CD4-positive, alpha-beta T cell treated with Interleukin-4 for 1 hour (primary cell): ENCODE results near the gene TBCCD1.
A peak's percentile ranks its signal among the peaks of the same experiment; 100 is the strongest.
"Not testable (repeated sequence)": the region's sequence is repeated elsewhere in the genome, so short reads cannot be mapped to it uniquely, and the experiment has no call there.

Source experiments
- DNase-seq, 2 donors: peaks; one replicate each; pipeline ENCODE4 v3.0.0-alpha.2; 2020 to 2022

TBCCD1 gene

DNA sequence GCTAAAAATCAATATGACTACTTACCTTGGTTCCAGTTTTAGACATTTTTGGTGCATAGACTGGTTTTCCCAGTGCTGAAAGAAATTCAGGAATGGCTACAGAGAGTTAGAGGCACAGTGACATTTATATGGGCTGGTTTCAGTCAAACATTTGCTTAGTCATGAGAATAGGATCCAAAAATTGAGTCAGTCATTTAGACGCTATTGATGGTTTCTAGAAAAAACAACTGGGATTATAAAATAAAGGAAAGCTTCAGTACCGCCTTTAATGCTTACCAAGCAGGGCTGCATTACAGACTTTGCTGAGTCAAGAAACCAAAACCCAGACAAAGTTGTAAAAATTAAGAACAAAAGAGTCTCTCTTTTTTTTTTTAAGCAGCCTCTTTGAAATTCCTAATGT, 22.9 kb downstream of the TBCCD1 start, which contains the start of gene CRYGS:
CRYGS (minus strand) TSS at position 100 of the 400 bp plus-strand sequence; CDS start at position 46, 54 bp downstream.
- no peak for DNase-seq

DNA sequence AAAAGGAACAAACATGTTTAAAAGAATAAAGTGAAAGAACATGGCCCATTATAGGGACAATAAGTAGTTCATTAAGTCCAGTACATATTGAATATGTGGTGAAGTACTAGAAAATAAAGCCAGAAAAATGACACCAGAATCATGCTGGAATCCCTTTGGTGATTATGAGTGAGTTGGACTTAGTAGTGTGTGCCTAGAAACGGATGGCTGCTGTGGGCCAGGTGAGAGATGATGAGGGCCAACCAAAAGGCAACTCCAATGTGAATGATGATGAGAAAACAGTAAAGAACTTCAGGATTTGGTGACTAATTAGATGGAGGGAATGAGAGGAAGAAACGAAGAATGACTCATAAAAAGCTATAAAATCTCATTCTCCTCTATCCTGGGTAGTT, 26.3 kb downstream of the TBCCD1 start:
- DNase-seq, result no peak

DNA sequence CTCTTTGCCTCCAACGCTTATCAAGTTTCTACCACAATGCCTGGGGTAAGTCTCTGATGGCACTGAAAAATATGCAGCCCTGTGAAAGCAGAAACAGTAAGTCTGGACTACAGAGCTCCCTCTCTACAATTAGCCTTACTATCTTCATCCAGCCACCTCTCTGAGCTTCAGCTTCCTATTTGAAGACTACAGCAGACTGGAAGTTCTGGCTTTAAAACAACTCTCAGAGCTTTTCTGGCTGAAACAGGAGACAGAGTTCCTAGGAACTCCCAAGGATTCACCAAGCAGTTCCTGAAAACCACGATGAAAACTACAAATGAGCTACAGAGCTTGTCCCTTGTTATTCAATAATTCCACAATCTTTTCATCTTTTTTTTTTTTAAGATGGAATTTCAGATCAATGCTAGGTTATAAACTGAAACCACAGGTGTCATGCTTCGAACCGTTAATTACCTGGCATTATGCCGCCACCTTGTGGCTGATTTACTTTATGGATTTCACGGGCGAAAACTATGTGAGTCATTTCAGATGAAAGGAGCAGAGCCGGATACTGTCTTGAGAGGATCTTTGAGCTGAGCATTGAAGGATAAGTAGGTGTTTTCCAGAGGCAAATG, 26.8 kb downstream of the TBCCD1 start:
- DNase-seq, result peak; percentile 84 to 89

DNA sequence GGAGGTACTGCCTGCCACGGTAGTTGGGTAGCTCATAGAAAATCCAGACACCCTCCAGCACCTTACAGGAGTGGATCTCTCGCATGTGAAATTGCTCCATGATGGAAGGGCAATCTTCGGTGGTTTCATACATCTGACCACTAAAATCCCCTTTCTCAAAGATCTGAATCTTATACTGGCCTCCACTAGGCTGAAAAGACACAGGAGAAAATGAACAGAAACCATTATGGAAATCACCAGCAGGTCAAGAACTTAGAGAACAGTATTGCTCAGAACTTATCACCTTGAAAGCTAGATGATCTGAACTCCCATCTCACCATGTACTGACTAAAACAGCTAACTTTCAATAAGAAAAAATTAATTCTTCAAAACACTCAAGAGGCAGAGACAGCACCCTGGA, 28.4 kb downstream of the TBCCD1 start:
- DNase-seq, result no peak

DNA sequence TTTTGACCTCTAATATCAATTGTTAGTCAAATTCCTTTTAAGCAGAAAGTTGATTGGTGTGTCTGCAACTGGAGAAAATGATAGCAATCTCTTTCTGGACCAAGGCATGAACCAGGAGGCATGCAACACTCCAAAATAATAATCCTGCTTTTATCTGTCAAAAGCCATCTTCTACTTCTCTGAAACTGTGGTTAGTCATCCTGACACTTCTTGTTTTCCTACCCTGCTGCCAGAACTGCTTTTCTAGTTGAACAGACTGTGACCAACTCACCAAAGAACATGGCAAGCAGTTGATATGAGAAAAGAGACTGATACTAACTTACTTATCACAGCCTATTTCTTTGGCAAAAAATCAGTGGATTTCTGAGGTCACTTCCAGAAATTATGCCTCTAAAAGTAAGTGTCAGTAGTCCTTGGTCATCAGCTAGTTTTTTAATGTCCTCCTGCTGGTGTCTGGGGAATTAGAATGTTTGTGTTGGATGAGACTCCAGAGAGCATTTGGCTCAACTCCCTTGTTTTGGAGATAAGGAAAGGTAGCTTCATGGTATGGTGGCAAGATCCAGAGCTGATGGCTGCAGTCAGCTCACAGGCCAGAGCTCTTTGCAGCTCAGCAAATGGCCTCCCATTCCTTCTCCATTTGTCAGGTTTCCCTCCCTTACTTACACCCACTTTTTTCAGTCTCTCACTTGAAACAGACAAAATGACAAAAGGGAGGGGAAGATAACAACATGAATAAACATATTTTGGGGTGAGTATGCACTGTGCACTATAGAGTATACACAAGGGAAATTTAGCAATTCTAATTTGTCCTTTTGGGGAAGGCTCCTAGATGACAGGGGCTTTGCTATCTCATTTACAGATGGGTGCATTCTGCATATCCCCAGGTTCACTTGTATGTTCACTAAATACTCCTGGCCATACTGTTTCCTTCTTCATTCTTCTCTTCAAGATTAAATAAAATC, 30.0 kb downstream of the TBCCD1 start:
- no peak for DNase-seq

DNA sequence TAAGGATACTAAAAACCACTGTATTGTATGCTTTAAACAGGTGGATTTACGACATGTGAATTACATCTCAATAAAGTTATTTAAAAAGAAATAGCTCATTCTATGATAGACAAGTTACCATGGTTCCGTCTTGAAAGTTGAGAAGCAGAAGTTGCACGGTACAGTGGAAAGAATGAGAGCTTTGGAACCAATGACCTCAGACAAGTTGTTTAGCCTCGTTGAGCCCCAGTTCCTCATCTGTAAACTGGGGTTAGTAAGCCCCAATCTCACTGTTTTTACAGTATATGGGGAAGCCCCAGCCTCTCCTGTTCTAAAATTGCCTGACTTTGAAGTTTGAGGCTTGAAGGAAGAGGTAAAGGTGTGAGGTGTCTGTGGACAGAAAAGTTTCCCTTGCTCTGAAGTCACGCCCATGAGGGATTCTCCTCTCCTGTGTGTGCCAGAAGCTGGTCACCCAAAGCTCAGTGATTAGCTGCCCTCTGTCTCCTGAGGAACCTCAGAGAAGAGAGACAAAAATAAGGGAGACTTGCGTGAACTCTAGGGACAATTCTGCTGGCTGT, 32.9 kb downstream of the TBCCD1 start:
- peak; percentile 65 to 73 for DNase-seq

DNA sequence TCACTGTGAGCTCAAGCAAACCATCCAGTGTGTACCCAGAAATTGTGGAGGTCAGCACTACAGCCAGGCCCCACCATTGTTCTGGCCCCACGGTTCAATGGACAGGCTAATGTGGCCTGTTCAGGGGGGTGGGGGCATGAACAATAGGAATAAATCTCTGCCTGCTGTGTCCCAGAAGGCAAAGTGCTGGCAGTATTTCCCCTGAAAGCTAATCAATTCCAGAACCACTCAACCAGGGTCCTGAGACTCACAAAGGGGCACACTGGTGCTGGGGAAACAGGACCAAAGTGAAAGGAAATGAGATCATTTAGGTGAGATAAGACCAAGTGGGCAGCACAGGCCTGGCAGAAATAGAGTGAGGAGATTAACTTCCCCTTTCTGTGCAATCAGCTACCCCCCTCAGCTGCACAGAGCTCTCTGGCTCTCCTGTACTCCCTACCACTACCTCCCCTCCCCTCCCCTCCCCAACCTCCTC, 34.5 kb downstream of the TBCCD1 start:
- peak in 1 of 2 donors; percentile 58 for DNase-seq

DNA sequence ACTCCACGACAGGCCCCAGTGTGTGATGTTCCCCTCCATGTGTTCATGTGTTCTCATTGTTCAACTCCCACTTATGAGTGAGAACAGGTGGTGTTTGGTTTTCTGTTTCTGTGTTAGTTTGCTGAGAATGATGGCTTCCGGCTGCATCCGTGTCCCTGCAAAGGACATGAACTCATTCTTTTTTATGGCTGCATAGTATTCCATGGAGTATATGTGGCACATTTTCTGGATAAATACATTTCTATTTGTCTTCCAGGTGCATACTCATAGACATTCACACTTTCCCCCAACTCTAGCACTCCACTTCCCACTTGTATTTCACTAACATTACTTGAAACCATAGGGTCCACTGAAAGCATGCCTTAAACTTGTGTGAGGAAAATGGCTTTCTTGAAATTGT, 35.4 kb downstream of the TBCCD1 start:
- DNase-seq, result not testable (repeated sequence)

DNA sequence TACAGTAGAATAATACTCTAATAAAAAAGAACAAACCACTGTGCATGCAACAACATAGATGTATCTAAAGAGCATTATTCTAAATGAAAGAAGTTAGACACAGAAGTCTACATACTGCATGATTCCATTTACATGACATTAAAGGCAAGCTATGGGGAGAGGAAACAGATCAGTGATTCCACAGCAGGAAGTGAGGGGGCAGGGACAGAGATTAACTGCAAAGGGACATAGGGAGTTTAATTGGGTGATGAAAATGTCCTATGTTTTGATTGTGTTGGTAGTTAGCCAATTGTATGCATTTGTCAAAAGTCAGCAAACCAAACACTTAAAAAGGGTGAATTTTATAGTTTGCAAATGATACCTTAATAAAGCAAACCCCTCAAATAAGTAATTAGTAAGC, 36.7 kb downstream of the TBCCD1 start:
- no peak for DNase-seq

DNA sequence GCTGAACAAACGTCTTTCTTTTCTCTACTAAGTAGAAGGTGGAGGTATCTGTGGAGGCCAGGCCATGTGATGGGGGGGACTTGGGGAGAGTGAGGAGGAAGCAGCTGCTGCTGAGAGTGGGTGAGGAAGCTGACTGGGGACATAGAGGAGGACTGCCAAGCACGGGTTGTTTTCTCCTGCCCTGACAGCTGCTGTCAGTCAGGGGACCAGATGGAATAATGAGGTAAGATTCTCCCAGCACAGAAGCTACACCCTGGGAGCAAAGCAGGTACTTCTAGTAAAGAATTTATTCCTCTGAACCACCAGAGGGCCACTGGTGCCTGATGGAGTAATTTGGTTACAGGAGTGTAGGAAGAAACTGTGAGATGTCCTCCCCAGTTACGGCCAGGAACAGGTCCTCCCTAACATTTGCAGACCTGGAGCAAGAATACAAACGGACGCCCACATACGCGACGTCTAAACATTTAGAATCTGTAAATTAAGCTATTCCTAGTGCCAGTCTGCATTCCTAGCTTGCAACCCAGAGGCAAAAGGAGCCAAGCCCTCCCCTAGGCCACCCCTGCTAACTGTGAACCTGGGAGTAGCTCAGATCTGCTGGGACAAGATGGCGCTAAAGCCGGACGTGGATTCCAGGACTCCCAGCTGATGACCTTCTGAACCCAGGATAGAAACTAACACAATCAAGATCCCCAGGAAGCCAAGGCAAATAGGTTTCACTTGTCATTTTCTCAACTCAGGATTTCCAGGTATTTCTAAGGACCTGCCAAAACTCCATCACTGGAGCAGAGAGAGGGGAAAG, 37.7 kb downstream of the TBCCD1 start:
- DNase-seq, result no peak

DNA sequence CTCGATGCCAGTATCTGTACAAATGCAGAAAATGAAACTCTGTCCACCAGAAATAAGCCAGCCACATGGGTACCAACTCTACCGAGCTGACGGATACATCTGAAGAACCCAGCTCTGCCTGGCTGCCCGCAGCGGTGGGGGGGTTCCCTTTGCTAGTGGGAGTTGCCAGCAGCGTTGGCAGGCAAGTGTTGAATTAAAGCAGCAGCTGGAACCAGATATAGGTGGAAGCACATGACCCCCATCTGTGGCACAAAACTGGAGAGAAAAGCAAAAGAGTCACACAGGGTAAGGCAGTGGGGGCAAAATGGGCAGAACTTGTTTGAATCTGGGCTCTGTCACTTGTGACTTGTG, 40.9 kb downstream of the TBCCD1 start:
- peak in 1 of 2 donors; percentile 53 for DNase-seq

DNA sequence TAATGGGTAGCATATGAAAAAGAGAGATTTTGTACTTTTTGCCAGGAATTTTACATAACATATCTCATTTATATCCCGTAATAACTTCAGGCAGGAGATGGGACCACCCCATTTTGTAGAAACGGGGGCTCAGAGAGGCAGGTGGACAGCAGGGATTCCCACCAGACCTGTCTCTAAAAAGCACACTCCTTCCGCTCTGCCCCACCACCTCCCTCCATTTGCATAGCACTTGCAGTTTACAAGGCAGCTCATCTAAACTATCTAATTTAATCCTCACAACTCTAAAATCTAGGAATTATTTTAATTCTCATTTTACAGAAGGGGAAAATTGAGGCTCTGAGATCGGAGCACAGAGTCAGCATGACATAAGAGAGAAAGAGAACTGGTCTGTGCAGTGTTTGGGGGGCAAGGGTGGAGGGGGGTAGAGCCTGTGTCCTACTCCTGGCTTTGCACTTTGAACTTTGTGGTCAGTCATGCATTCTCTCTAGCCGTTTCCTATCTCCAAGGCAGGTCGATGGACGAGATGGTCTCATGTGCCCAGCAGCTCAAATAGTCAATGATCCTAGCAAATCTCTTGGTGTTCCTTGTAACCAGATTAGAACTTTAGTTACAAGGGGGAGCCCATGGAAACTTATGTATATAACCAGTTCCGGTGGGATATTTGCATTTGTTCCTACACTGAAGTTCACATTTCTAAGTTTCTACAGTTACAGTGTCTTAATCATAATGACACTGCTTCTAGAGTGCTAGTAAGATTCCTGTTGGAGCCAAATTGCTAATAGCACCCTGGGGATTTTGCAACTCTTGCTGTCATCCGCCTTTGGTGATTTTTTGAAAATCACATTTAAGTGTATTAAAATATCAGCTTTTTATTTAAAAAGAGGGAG, 41.5 kb downstream of the TBCCD1 start:
- DNase-seq, result no peak

DNA sequence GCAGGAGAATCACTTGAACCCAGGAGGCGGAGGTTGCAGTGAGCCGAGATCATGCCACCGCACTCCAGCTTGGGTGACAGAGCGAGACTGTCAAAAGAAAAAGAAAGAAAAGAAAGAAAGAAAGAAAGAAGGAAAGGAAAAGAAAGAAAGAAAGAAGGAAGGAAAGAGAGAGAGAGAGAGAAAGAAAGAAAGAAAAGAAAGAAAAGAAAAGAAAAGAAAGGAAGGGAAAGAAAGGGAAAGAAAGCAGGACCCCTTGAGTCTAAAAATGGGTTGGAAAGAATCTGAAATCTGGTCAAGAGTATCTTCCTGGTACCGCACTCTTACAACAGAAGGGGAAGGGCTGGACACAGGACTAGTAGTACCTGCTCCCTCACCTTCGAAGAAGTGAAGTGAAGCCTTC, 42.5 kb downstream of the TBCCD1 start:
- DNase-seq, result no peak

DNA sequence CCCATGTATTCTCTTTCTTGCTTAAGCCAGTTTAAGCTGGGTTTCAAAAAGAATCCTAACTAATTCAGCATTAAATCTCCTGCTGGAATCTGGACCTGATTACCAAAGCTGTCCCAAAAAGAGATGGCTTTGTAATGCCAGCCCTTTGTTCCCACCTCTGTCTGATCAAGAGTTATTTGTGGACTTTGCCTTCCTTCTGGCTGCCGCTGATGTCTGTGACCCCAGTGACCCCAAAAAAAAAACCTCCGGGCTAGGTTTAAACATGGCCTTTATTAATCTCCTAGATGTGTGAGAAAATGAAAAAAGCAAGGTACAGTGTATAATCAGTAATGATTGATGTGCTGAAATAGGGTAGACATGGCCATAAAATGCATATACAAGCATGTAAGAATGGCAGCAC, 43.7 kb downstream of the TBCCD1 start:
- DNase-seq, result no peak

DNA sequence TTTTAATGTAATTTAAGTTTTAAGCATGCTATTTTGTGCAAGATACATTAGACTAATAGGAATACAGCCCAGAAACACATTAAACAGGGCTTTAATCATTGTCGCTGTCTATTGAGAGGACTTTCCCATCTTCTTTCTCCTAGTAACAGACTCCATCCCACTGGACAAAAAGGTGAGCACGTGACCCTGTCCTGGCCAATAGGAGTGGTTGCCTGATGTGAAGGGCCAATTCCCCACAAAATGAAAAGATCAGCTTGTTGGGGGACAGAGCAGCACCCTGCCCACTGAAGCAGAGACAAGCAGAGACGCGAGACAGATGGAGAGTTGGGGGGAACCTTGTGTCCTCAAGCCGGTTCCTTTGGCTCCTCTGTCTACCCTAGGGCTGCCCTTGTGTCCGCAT, 44.1 kb downstream of the TBCCD1 start:
- DNase-seq, result no peak

DNA sequence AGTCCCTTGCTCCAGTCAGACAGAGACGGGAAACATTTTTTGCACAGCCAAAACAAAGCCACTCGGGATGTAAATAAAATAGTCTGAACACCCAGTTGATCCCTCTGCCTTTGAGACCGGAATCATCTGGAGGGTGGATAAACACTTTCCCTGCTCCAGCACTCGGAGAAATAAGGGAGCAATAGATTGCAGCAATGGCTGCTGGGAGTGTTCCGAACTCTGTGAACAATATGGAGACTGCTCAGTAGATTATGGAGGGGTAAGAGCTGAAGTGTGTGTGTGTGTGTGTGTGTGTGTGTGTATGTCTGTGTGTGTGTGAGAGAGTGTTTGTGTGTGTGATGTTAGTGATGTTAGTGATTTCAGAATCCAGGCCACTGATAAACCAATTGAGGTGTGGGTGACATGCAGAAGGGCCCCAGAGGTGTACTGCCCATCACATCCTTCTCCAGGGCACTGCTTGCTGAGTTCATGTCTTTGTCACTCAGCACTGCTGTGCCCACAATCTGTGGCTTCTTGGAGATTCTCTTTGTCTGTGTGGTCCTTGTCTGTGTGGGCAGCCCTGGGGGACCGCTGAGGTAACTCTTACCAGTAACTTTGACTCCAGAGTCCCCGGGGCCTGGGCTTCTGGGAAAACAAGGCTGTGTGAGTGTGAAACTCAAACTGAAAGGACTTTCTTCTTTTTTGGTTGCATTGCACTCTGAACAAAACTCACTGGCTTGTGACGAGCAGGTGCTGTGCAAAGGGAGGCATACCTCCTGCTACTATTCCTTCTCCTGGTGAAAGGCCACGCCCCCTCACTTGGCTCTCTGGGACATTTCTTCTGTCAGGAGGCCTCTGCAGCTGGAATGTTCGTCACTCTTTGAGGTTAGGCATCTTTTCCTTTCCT, 45.9 kb downstream of the TBCCD1 start:
- DNase-seq, result no peak

DNA sequence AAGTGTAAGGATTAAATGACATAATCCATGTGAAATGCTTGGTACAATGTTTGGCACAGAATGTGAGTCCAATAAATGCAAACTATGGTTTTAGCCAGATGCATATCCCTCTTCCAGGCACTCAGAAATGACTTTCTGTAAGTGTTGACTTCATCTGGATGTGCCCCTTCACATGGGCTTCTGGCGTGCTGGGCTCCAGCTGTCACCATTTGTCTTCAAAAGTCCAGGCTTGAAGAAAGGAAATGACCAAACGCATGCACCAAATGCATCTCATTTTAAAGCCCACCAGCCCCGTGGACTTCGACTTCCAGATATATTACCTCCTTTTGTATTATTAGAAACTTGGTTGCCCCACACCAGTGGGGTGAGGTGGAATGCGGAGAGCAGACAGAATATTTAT, 46.7 kb downstream of the TBCCD1 start:
- no peak for DNase-seq

DNA sequence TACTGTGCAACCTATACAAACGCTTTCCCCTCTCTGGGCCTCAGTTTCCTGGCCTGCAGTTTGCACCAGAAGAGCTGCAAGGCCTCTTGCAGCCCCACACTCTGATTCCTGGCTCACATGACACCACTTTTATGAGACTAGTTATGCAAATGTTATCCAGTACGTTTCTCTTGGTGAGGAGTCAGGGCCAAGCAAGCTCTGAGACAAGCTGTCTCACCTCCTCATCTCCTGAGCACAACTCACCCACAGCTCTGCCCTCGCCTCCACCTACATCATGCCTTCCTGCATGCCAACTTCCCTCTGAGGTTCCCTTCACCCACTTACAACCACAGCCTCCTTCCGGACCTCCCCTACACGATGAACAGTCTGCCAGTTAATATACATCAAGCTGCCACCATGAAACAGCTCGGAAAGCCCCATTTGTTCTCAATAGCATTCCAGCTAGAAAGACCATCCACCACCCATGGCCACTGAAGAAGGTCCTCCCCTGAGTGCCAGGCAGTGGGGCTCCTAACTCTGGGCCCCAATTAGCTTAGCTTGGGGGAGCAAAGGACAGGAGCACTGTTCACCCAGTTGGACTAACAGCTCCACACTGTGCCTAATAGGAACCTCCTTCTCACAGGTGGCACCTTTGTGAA, 48.0 kb downstream of the TBCCD1 start:
- peak; percentile 78 to 80 for DNase-seq

DNA sequence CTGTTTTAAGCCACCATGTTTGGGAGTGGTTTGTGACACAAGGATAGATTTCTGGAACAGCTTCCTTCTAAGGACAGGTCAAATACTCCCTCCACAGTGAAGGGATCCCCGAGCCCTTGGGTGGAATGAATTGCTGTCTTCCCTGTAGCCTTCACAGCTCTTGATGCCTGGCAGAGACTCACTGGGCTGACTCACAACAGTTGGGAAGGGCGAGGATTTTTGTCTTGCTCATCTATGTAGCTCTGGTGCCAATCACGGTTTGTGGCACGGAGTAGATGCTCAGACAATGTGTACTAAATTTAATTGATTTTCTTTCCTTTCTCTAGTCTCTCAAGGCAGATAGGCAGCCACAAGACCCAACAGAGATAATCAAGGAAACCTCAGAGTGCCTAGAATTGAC, 49.9 kb downstream of the TBCCD1 start:
- DNase-seq, result no peak

DNA sequence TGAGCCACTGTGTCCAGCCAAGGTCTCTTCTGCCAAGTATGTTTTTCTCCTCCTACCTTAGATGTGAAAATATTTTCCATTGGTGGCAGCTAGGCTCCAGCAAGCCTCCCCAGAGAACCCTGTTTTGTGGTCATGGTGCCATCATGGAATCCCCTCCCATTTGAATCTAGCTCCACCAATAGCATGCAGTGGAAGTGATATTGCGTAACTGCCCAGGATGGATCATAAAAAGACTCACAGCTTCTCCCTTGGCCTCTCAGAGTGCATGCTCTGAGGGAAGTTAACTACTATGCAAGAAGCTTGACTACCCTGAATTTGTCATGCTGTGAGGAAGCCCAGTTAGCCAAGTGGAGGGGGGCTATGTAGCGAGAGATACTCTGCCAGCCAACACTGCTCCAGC, 50.5 kb downstream of the TBCCD1 start:
- DNase-seq, result no peak
